BLaER1 (cell line): ENCODE results near the gene ZFP36.

Source experiments
- H3K27ac ChIP-seq: shearing (Covaris generic); formaldehyde crosslinking; 2 replicates; pipeline ENCODE4 v1.8.1; 2022
- H3K27me3 ChIP-seq: shearing (Covaris generic); formaldehyde crosslinking; 2 replicates; pipeline ENCODE4 v1.8.1; 2022
- H3K36me3 ChIP-seq: shearing (Covaris generic); formaldehyde crosslinking; 2 replicates; pipeline ENCODE4 v1.8.1; 2022
- H3K4me1 ChIP-seq: shearing (Covaris generic); formaldehyde crosslinking; 2 replicates; pipeline ENCODE4 v1.8.1; 2022
- H3K4me2 ChIP-seq: shearing (Covaris generic); formaldehyde crosslinking; 2 replicates; pipeline ENCODE4 v1.8.1; 2022
- H3K4me3 ChIP-seq: shearing (Covaris generic); formaldehyde crosslinking; 2 replicates; pipeline ENCODE4 v1.8.1; 2022
- H3K9ac ChIP-seq: shearing (Covaris generic); formaldehyde crosslinking; 2 replicates; pipeline ENCODE4 v1.8.1; 2022
- H3K9me3 ChIP-seq: shearing (Covaris generic); formaldehyde crosslinking; 2 replicates; pipeline ENCODE4 v1.8.1; 2022
- H4K20me1 ChIP-seq: shearing (Covaris generic); formaldehyde crosslinking; 2 replicates; pipeline ENCODE4 v1.8.1; 2022
- Cebpa-rat ChIP-seq: shearing (Covaris generic); IDR thresholded peaks from 2 replicates; pipeline ENCODE4 v1.8.1; 2022

The ZFP36 gene

GRCh38 chr19:39419003-39419402 is 12.4 kb downstream of the ZFP36 start:
- no peak overlapping the region for H3K4me2 ChIP-seq
- H3K9ac ChIP-seq = no peak overlapping the region
- no peaks in the 10 kb centered on the region for H3K9me3 ChIP-seq
- H3K27me3 ChIP-seq = no peaks in the 10 kb centered on the region
- peaks cover 45% of the 10 kb centered on the region for H4K20me1 ChIP-seq
- peaks cover 95% of the 10 kb centered on the region for H3K36me3 ChIP-seq
- no peak for TF ChIP-seq Cebpa-rat
- no peak overlapping the region for H3K4me3 ChIP-seq
- H3K4me1 ChIP-seq = peaks cover 23% of the 10 kb centered on the region
- no peak overlapping the region for H3K27ac ChIP-seq

GRCh38 chr19:39420769-39421168 is 14.1 kb downstream of the ZFP36 start:
- H3K4me3 ChIP-seq = no peak overlapping the region
- peaks cover 6% of the 10 kb centered on the region for H3K4me1 ChIP-seq
- no peak overlapping the region for H3K9ac ChIP-seq
- H4K20me1 ChIP-seq = peaks cover 45% of the 10 kb centered on the region
- no peak overlapping the region for H3K4me2 ChIP-seq
- H3K27me3 ChIP-seq = no peaks in the 10 kb centered on the region
- no peak overlapping the region for H3K27ac ChIP-seq
- H3K9me3 ChIP-seq = no peaks in the 10 kb centered on the region
- no peak for TF ChIP-seq Cebpa-rat
- peaks cover 100% of the 10 kb centered on the region for H3K36me3 ChIP-seq

GRCh38 chr19:39422020-39422419 is 15.4 kb downstream of the ZFP36 start:
- Histone ChIP-seq H3K9ac (no peak overlapping the region), H4K20me1 (peaks cover 42% of the 10 kb centered on the region), H3K4me2 (no peak overlapping the region), H3K27me3 (no peaks in the 10 kb centered on the region), H3K4me1 (no peaks in the 10 kb centered on the region), H3K27ac (no peak overlapping the region), H3K9me3 (no peaks in the 10 kb centered on the region), H3K36me3 (peaks cover 96% of the 10 kb centered on the region), H3K4me3 (no peak overlapping the region)
- TF ChIP-seq Cebpa-rat = no peak

GRCh38 chr19:39423258-39424086 is 16.8 kb downstream of the ZFP36 start:
- Histone ChIP-seq H4K20me1 (peaks cover 41% of the 10 kb centered on the region), H3K9ac (no peak overlapping the region), H3K27me3 (no peaks in the 10 kb centered on the region), H3K4me1 (0 out of 2 replicates have a peak, but pooled peaks cover 3% of the 10 kb centered on the region), H3K27ac (no peak overlapping the region), H3K36me3 (peaks cover 81% of the 10 kb centered on the region), H3K9me3 (no peaks in the 10 kb centered on the region), H3K4me2 (no peak overlapping the region), H3K4me3 (no peak overlapping the region)
- no peak for TF ChIP-seq Cebpa-rat

- Histone ChIP-seq H3K27me3 (no peaks in the 10 kb centered on the region), H4K20me1 (peaks cover 45% of the 10 kb centered on the region), H3K9ac (no peak overlapping the region), H3K9me3 (no peaks in the 10 kb centered on the region), H3K4me1 (0 out of 2 replicates have a peak, but pooled peaks cover 6% of the 10 kb centered on the region), H3K4me3 (no peak overlapping the region), H3K36me3 (peaks cover 67% of the 10 kb centered on the region), H3K27ac (no peak overlapping the region), H3K4me2 (no peak overlapping the region)
- TF ChIP-seq Cebpa-rat = no peak
Observed at GRCh38 chr19:39424934-39425333, 18.3 kb downstream of the ZFP36 start.

- H3K27ac ChIP-seq = no peak overlapping the region
- TF ChIP-seq Cebpa-rat = no peak
- no peak overlapping the region for H3K4me3 ChIP-seq
- H4K20me1 ChIP-seq = peaks cover 45% of the 10 kb centered on the region
- H3K4me1 ChIP-seq = 0 out of 2 replicates have a peak, but pooled peaks cover 6% of the 10 kb centered on the region
- no peak overlapping the region for H3K9ac ChIP-seq
- H3K9me3 ChIP-seq = no peaks in the 10 kb centered on the region
- H3K36me3 ChIP-seq = peaks cover 60% of the 10 kb centered on the region
- H3K27me3 ChIP-seq = no peaks in the 10 kb centered on the region
- H3K4me2 ChIP-seq = no peak overlapping the region
Observed at GRCh38 chr19:39425744-39426143, 19.1 kb downstream of the ZFP36 start.

GRCh38 chr19:39426170-39426569 is 19.5 kb downstream of the ZFP36 start:
- Histone ChIP-seq H3K9me3 (no peaks in the 10 kb centered on the region), H4K20me1 (peaks cover 49% of the 10 kb centered on the region), H3K36me3 (peaks cover 60% of the 10 kb centered on the region), H3K4me3 (no peak overlapping the region), H3K9ac (0 out of 2 replicates have a peak overlapping the region, but pooled peaks have one; percentile 2), H3K27me3 (no peaks in the 10 kb centered on the region), H3K27ac (no peak overlapping the region), H3K4me2 (no peak overlapping the region), H3K4me1 (0 out of 2 replicates have a peak, but pooled peaks cover 6% of the 10 kb centered on the region)
- no peak for TF ChIP-seq Cebpa-rat

GRCh38 chr19:39427707-39428106 is 21.1 kb downstream of the ZFP36 start:
- Histone ChIP-seq H3K4me3 (no peak overlapping the region), H3K36me3 (peaks cover 60% of the 10 kb centered on the region), H3K9me3 (no peaks in the 10 kb centered on the region), H3K4me1 (0 out of 2 replicates have a peak, but pooled peaks cover 6% of the 10 kb centered on the region), H3K9ac (no peak overlapping the region), H3K27me3 (no peaks in the 10 kb centered on the region), H4K20me1 (peaks cover 62% of the 10 kb centered on the region), H3K4me2 (no peak overlapping the region), H3K27ac (no peak overlapping the region)
- no peak for TF ChIP-seq Cebpa-rat

GRCh38 chr19:39428283-39429112 is 21.9 kb downstream of the ZFP36 start:
- Histone ChIP-seq H3K27ac (0 out of 2 replicates have a peak overlapping the region, but pooled peaks have one; percentile 30), H3K4me2 (no peak overlapping the region), H3K9ac (no peak overlapping the region)

More at GRCh38 chr19:39428283-39429112, 21.9 kb downstream of the ZFP36 start:
- H3K4me1 ChIP-seq = peaks cover 7% of the 10 kb centered on the region
- H3K4me3 ChIP-seq = no peak overlapping the region
- peaks cover 62% of the 10 kb centered on the region for H4K20me1 ChIP-seq
- TF ChIP-seq Cebpa-rat = no peak
- H3K9me3 ChIP-seq = no peaks in the 10 kb centered on the region
- no peaks in the 10 kb centered on the region for H3K27me3 ChIP-seq
- peaks cover 60% of the 10 kb centered on the region for H3K36me3 ChIP-seq
